Sigmoid colon (tissue), 7 donors: ENCODE data around the gene DCC. TPM values are rescaled to one million over a fixed set of nuclear protein-coding genes. Genes with fewer than 3 reads are reported as not detected.

ENCODE experiments used
- DNase-seq: peaks from one replicate; pipeline ENCODE4 v3.0.0-alpha.2; 2019
- H3K27ac ChIP-seq, 4 donors: fragments of 200-600 bp; sonication (generic); one replicate each; pipeline ENCODE4 v1.5.1; 2016 to 2019; ENCODE audit warnings: mild to moderate bottlenecking in 1 of 4
- H3K27me3 ChIP-seq, 3 donors: fragments of 200-600 bp; sonication (generic); one replicate each; pipeline ENCODE4 v1.5.1; 2019; ENCODE audit warnings: mild to moderate bottlenecking in 1 of 3
- H3K36me3 ChIP-seq, 4 donors: fragments of 200-600 bp; sonication (generic); one replicate each; pipeline ENCODE4 v1.5.1; 2016 to 2019
- H3K4me1 ChIP-seq, 4 donors: fragments of 200-600 bp; sonication (generic); one replicate each; pipeline ENCODE4 v1.5.1; 2017 to 2019
- H3K4me3 ChIP-seq, 4 donors: fragments of 200-600 bp; sonication (generic); one replicate each; pipeline ENCODE4 v1.5.1; 2017 to 2019; ENCODE audit warnings: mild to moderate bottlenecking in 2 of 4, moderate library complexity in 1 of 4
- H3K9me3 ChIP-seq, 4 donors: fragments of 200-600 bp in 3 of 4; sonication (generic) in 3 of 4; one replicate each; pipeline versions ENCODE4 v1.5.1 to v1.6.1; 2013 to 2019
- CTCF ChIP-seq, 4 experiments: fragments of 450-650 bp in 3 of 4; fragments of 200-600 bp in 1 of 4; IDR thresholded peaks; one replicate each; pipeline ENCODE4 v1.5.1; 2016 to 2019; ENCODE audit warnings: antibody characterized with exemption in 4 of 4, mild to moderate bottlenecking in 3 of 4, moderate library complexity in 2 of 4
- EP300 ChIP-seq, 4 donors: sonication (generic); formaldehyde crosslinking; IDR thresholded peaks; one replicate each; pipeline ENCODE4 v1.6.1; 2017; ENCODE audit warnings: antibody characterized with exemption in 4 of 4
- POLR2A ChIP-seq, 2 donors: fragments of 450-650 bp; IDR thresholded peaks; one replicate each; pipeline ENCODE4 v1.6.1; 2016; ENCODE audit warnings: antibody characterized with exemption in 2 of 2, mild to moderate bottlenecking in 2 of 2, moderate library complexity in 2 of 2
- POLR2AphosphoS5 ChIP-seq, 4 donors: sonication (generic); formaldehyde crosslinking; IDR thresholded peaks; one replicate each; pipeline ENCODE4 v1.6.1; 2017; ENCODE audit warnings: antibody characterized with exemption in 4 of 4
- WGBS, 2 donors: extraction: QIAGEN DNeasy Blood & Tissue Kit; methylation state at CpG; one replicate each; pipeline ENCODE4 v1.1.7; 2013; 5-methylcytosine and 5-hydroxymethylcytosine counted together
- intact Hi-C: fragments of 100-400 bp; cut with DNase I; formaldehyde crosslinking; loops from one replicate; pipeline ENCODE4 v1.15.1; 2023
- polyA plus RNA-seq, 3 donors: library from polyadenylated mRNA; stranded (reverse); fragments of 200-250 nt; gene quantifications; one replicate each; pipeline ENCODE4 v1.2.3, GENCODE V29; 2013
- total RNA-seq, 4 donors: library from RNA; depleted of rRNA; stranded (reverse); fragments of >200 nt; gene quantifications; one replicate each; pipeline ENCODE4 v1.1.0, GENCODE V29; 2016
- donor health status: healthy with polysubstance abuse.
- donor health status: Bipolar disorder and iron deficiency.
- donor health status: healthy.

The DCC gene
- total and polyA plus RNA-seq, 7 donors, result 0.04 to 0.83 (median 0.36) TPM; not detected in 2

DNA sequence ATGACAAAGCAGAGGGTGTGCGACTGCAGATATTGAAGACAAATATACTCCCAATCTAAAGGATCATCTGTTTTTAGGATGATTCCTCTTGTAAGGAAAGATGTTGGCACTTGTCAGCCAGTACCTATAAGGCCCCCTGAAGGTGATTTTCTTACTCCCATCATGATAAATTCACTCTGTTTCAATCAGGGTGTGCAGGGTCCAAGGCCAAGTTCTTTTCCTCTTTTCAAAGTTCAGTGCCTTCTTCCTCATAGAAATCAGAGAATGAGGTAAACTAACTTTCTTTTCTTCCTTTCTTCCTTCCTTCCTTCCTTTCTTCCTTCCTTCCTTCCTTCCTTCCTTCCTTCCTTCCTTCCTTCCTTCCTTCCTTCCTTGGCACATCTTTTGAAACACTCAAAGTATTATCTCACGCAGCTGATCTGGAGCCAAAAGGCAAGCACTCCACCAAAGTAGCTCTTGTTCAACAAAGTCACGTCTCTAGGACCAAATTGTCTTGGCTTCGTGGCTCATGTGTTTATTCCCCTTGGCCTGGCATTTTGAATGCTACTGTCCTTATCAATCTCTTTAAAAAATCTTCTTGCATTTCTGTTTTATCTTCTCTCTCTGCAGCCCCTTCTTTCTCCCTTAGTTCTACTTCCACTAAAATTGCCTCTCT lies 87.7 kb downstream of the DCC start:
- no peak for DNase-seq
- Histone ChIP-seq H3K4me3 (no peak overlapping the region), H3K36me3 (no peaks in the 10 kb centered on the region), H3K4me1 (no peaks in the 10 kb centered on the region), H3K27ac (no peak overlapping the region), H3K9me3 (no peaks in the 10 kb centered on the region), H3K27me3 (no peaks in the 10 kb centered on the region)
- no peak for TF ChIP-seq POLR2AphosphoS5 (IDR thresholded peaks at IDR 0.05)
- no peak for TF ChIP-seq CTCF (IDR thresholded peaks at IDR 0.05)
- TF ChIP-seq POLR2A (IDR thresholded peaks at IDR 0.05), result no peak
- intact Hi-C loops, result no loop called here
- WGBS, 2 donors, result 81 to 84% methylated on average over 4 of the region's 4 CpGs

GRCh38 chr18:52431683-52432082 lies 91.7 kb downstream of the DCC start:
- Histone ChIP-seq H3K27me3 (no peaks in the 10 kb centered on the region), H3K9me3 (no peaks in the 10 kb centered on the region), H3K27ac (no peak overlapping the region), H3K4me1 (no peaks in the 10 kb centered on the region), H3K4me3 (no peak overlapping the region), H3K36me3 (no peaks in the 10 kb centered on the region)
- intact Hi-C loops, result no loop called here
- DNase-seq, result no peak
- no peak for TF ChIP-seq POLR2A (IDR thresholded peaks at IDR 0.05)
- TF ChIP-seq POLR2AphosphoS5 (IDR thresholded peaks at IDR 0.05), result no peak
- WGBS, 2 donors, result 75 to 78% methylated on average over 5 of the region's 5 CpGs

DNA sequence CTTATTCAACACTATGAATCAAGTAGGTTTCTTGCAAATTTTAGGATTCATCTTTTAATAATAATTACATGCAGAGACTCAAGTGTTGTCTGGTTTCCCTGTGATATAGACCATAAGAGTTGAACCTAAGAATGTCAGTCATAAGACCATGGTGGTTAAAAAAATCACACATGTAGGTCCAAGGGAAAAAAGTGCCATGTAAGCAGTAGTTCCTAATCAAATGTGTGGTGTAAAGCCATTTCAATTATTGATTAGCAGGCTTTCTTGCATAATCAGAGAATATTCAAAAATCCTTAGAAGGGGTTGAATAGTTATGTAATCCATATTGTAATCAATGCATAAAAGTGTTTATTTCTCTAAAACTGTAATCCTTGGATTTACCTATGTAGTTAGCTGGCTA lies 93.8 kb downstream of the DCC start:
- H3K27ac ChIP-seq, result no peak overlapping the region
- H3K36me3 ChIP-seq, result no peaks in the 10 kb centered on the region
- H3K4me1 ChIP-seq, result no peaks in the 10 kb centered on the region
- H3K4me3 ChIP-seq, result no peak overlapping the region
- no peak for DNase-seq
- H3K27me3 ChIP-seq, result no peaks in the 10 kb centered on the region
- TF ChIP-seq POLR2A (IDR thresholded peaks at IDR 0.05), result no peak
- no peak for TF ChIP-seq CTCF (IDR thresholded peaks at IDR 0.05)
- TF ChIP-seq POLR2AphosphoS5 (IDR thresholded peaks at IDR 0.05), result no peak
- TF ChIP-seq EP300 (IDR thresholded peaks at IDR 0.05), result no peak
- H3K9me3 ChIP-seq, result no peaks in the 10 kb centered on the region
- intact Hi-C loops, result no loop called here

DNA sequence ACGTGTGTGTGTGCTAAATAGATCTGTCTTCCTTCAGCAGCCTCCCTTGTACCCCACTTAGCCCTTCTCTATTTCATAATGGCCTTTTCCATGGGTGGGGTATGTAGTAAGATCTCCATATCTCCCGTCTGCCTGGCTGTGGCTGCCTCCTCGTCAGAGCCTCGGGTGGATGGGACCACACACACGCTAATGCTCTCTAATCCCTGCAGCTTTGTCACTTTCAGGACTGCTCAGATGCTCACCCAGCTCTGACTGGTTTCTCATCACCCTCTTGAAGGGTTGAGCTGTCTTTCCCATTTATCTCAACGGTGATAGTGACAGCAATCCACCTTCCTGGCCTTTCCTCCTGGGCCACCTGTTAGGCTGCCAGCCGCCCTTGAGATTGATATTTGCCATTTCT lies 95.3 kb downstream of the DCC start:
- DNase-seq, result no peak
- Histone ChIP-seq H3K27ac (no peak overlapping the region), H3K36me3 (no peaks in the 10 kb centered on the region), H3K4me1 (no peaks in the 10 kb centered on the region), H3K9me3 (no peaks in the 10 kb centered on the region), H3K4me3 (no peak overlapping the region), H3K27me3 (no peaks in the 10 kb centered on the region)
- no peak for TF ChIP-seq POLR2A (IDR thresholded peaks at IDR 0.05)
- TF ChIP-seq CTCF (IDR thresholded peaks at IDR 0.05), result no peak
- TF ChIP-seq EP300 (IDR thresholded peaks at IDR 0.05), result no peak
- no peak for TF ChIP-seq POLR2AphosphoS5 (IDR thresholded peaks at IDR 0.05)
- intact Hi-C loops, result no loop called here
- WGBS, 2 donors, result 74 to 83% methylated on average over 7 of the region's 7 CpGs

- no peak overlapping the region for H3K27ac ChIP-seq
- H3K4me1 ChIP-seq, result no peaks in the 10 kb centered on the region
- TF ChIP-seq POLR2A (IDR thresholded peaks at IDR 0.05) (no peak), EP300 (IDR thresholded peaks at IDR 0.05) (no peak)
- H3K4me3 ChIP-seq, result no peak overlapping the region
- no peaks in the 10 kb centered on the region for H3K36me3 ChIP-seq
- no peak for DNase-seq
- intact Hi-C loops, result no loop called here
- no peaks in the 10 kb centered on the region for H3K9me3 ChIP-seq
- no peaks in the 10 kb centered on the region for H3K27me3 ChIP-seq
Measured at GRCh38 chr18:52437161-52437560, 97.2 kb downstream of the DCC start.

DNA sequence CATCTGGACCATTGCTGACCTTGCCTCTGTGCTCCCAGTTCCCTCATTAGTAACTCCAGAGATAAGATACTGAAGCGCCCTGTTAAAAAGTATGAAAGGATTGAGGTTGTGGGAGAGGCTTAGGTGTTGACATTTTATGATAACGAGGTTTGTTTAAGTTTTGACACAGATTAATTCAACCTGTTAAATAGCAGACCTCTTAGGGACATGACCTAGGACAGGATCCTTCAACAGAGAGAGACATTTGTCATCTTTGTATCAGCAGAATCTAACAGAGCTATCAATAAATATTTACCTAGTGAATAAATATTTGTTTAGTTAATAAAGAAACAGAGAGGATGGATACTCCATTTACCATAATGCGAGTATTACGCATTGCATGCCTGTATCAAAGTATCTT lies 99.5 kb downstream of the DCC start:
- Histone ChIP-seq H3K27me3 (no peaks in the 10 kb centered on the region), H3K9me3 (no peaks in the 10 kb centered on the region), H3K4me3 (no peak overlapping the region), H3K27ac (no peak overlapping the region), H3K36me3 (no peaks in the 10 kb centered on the region), H3K4me1 (no peaks in the 10 kb centered on the region)
- DNase-seq, result no peak
- WGBS, 2 donors, result 63 to 64% methylated on average over 4 of the region's 4 CpGs
- intact Hi-C loops, result no loop called here
- TF ChIP-seq CTCF (IDR thresholded peaks at IDR 0.05) (no peak), EP300 (IDR thresholded peaks at IDR 0.05) (no peak), POLR2AphosphoS5 (IDR thresholded peaks at IDR 0.05) (no peak), POLR2A (IDR thresholded peaks at IDR 0.05) (no peak)
